ENCODE data around the gene FHIT. TPM values are rescaled to one million over a fixed set of nuclear protein-coding genes. Genes with fewer than 3 reads are reported as not detected.

FHIT gene
- total RNA-seq, 1 experiment from 2014 or later = 20.1 TPM

GRCh38 chr3:60316121-60316797 is 935.0 kb downstream of the FHIT start:
- TF ChIP-seq CTCF (IDR thresholded peaks at IDR 0.05; ENCODE audit: unreplicated experiment) = no peak
- CTCF ChIA-PET = no interaction called here
- intact Hi-C loops (cut with micrococcal nuclease) = no loop called here
- H3K9me3 Mint-ChIP-seq (ENCODE audit: unreplicated experiment) = no peaks in the 10 kb centered on the region
- H3K27ac Mint-ChIP-seq (ENCODE audit: low read depth, unreplicated experiment) = no peak overlapping the region
- H3K4me3 Mint-ChIP-seq (ENCODE audit: unreplicated experiment) = no peak overlapping the region
- POLR2A ChIA-PET = no interaction called here
- H3K27me3 Mint-ChIP-seq (ENCODE audit: insufficient read depth, unreplicated experiment) = no peaks in the 10 kb centered on the region
- no peaks in the 10 kb centered on the region for H3K36me3 Mint-ChIP-seq (ENCODE audit: insufficient read depth, unreplicated experiment)
- DNase-seq (ENCODE audit: unreplicated experiment) = no peak
- BruUV-seq (replicated peaks) = no TSS peak
- no peaks in the 10 kb centered on the region for H3K4me1 Mint-ChIP-seq (ENCODE audit: insufficient read depth, unreplicated experiment)

GRCh38 chr3:60313951-60314461 is 937.2 kb downstream of the FHIT start:
- Mint-ChIP-seq H3K36me3 (ENCODE audit: insufficient read depth, unreplicated experiment) (no peaks in the 10 kb centered on the region), H3K4me3 (ENCODE audit: unreplicated experiment) (no peak overlapping the region), H3K27ac (ENCODE audit: low read depth, unreplicated experiment) (no peak overlapping the region), H3K4me1 (ENCODE audit: insufficient read depth, unreplicated experiment) (no peaks in the 10 kb centered on the region), H3K27me3 (ENCODE audit: insufficient read depth, unreplicated experiment) (no peaks in the 10 kb centered on the region), H3K9me3 (ENCODE audit: unreplicated experiment) (no peaks in the 10 kb centered on the region)
- no TSS peak for BruUV-seq (replicated peaks)
- no peak for TF ChIP-seq CTCF (IDR thresholded peaks at IDR 0.05; ENCODE audit: unreplicated experiment)
- CTCF ChIA-PET = no interaction called here
- DNase-seq (ENCODE audit: unreplicated experiment) = no peak
- POLR2A ChIA-PET = no interaction called here
- intact Hi-C loops (cut with micrococcal nuclease) = no loop called here

GRCh38 chr3:60313231-60313798 is 937.9 kb downstream of the FHIT start:
- Mint-ChIP-seq H3K9me3 (ENCODE audit: unreplicated experiment) (no peaks in the 10 kb centered on the region), H3K4me3 (ENCODE audit: unreplicated experiment) (no peak overlapping the region), H3K36me3 (ENCODE audit: insufficient read depth, unreplicated experiment) (no peaks in the 10 kb centered on the region), H3K27me3 (ENCODE audit: insufficient read depth, unreplicated experiment) (no peaks in the 10 kb centered on the region), H3K4me1 (ENCODE audit: insufficient read depth, unreplicated experiment) (no peaks in the 10 kb centered on the region), H3K27ac (ENCODE audit: low read depth, unreplicated experiment) (no peak overlapping the region)
- no peak for TF ChIP-seq CTCF (IDR thresholded peaks at IDR 0.05; ENCODE audit: unreplicated experiment)
- CTCF ChIA-PET = no interaction called here
- intact Hi-C loops (cut with micrococcal nuclease) = no loop called here
- no peak for DNase-seq (ENCODE audit: unreplicated experiment)
- POLR2A ChIA-PET = interaction anchor here (0.8 kb wide), 1 partner anchor 12 kb away, joined by 3 read pairs; no protein-coding TSS in a partner anchor
- no TSS peak for BruUV-seq (replicated peaks)

- POLR2A ChIA-PET = interaction anchor here (0.6 to 0.7 kb wide), 2 partner anchors 158 to 512 kb away, joined by 3 read pairs; no protein-coding TSS in a partner anchor
- Mint-ChIP-seq H3K36me3 (ENCODE audit: insufficient read depth, unreplicated experiment) (no peaks in the 10 kb centered on the region), H3K27ac (ENCODE audit: low read depth, unreplicated experiment) (no peak overlapping the region), H3K4me1 (ENCODE audit: insufficient read depth, unreplicated experiment) (no peaks in the 10 kb centered on the region), H3K4me3 (ENCODE audit: unreplicated experiment) (no peak overlapping the region), H3K27me3 (ENCODE audit: insufficient read depth, unreplicated experiment) (no peaks in the 10 kb centered on the region), H3K9me3 (ENCODE audit: unreplicated experiment) (no peaks in the 10 kb centered on the region)
- no peak for TF ChIP-seq CTCF (IDR thresholded peaks at IDR 0.05; ENCODE audit: unreplicated experiment)
- no peak for DNase-seq (ENCODE audit: unreplicated experiment)
- intact Hi-C loops (cut with micrococcal nuclease) = loop anchor here (10.0 kb wide), 1 partner anchor 735 kb away; no protein-coding TSS in a partner anchor
- BruUV-seq (replicated peaks) = no TSS peak
- CTCF ChIA-PET = interaction anchor here (0.6 kb wide), 1 partner anchor 429 kb away, joined by 3 read pairs; no protein-coding TSS in a partner anchor
These were observed 941.5 kb downstream of the FHIT start for GRCh38 chr3:60309539-60310268.

All from MCF 10A (cell line).